HuH-7 (cell line): Measurements from ENCODE around the gene GRID2IP.
"Not testable (repeated sequence)": the region's sequence is repeated elsewhere in the genome, so short reads cannot be mapped to it uniquely, and the experiment has no call there.

ENCODE experiments used
- DNase-seq: peaks from one replicate; pipeline ENCODE4 v3.0.0; 2011; ENCODE audit warnings: low spot score

Gene GRID2IP

GRCh38 chr7:6551016-6551511 is at the start of gene GRID2IP:
GRID2IP (minus strand) TSS chr7:6551461; CDS start chr7:6551436, 25 bp downstream.
- DNase-seq = no peak

- DNase-seq = no peak
Observed at GRCh38 chr7:6600093-6600492, 48.8 kb upstream of the GRID2IP start.

GRCh38 chr7:6590645-6591110 is 39.4 kb upstream of the GRID2IP start:
- peak; percentile 75 for DNase-seq

- peak; percentile 87 for DNase-seq
Observed at GRCh38 chr7:6589829-6590644, 38.8 kb upstream of the GRID2IP start, which contains the start of gene INTS15. INTS15 (plus strand) TSS chr7:6590021; CDS start chr7:6590284, 263 bp downstream.

DNA sequence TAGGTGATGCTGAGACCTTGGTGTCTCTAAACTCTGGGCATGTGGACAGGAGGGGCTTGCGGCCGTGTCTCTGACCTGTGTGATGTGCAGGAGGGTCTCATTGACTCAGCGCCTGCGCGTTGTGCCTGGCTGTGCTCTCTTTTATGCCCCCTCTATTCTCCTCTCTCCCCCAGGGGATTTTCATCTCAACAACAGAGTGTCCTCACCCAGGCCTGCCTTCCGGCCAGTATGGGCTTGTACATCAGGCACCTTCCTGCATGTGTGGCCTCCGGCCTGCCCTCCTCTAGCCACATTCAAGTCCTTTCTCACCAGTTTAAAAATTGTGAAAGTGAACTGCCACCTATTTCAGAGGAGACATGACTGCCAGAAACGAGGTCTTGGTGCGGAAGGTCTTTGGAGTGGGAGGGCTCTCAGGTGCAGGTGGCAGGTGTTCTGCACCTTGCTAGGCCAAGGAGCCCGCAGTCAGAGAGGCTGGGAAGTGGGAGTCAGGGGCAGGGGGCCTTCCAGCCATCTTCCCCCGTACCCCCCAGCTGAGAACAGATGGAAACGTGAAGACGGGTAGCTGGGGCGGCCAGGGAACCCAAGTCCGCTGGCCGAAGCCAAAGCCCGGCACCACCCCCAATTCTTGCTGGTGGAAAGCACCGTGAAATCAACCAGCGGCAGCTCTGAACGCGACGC is 38.0 kb upstream of the GRID2IP start:
- no peak for DNase-seq

GRCh38 chr7:6588566-6588965 is 37.3 kb upstream of the GRID2IP start:
- DNase-seq = no peak

DNA sequence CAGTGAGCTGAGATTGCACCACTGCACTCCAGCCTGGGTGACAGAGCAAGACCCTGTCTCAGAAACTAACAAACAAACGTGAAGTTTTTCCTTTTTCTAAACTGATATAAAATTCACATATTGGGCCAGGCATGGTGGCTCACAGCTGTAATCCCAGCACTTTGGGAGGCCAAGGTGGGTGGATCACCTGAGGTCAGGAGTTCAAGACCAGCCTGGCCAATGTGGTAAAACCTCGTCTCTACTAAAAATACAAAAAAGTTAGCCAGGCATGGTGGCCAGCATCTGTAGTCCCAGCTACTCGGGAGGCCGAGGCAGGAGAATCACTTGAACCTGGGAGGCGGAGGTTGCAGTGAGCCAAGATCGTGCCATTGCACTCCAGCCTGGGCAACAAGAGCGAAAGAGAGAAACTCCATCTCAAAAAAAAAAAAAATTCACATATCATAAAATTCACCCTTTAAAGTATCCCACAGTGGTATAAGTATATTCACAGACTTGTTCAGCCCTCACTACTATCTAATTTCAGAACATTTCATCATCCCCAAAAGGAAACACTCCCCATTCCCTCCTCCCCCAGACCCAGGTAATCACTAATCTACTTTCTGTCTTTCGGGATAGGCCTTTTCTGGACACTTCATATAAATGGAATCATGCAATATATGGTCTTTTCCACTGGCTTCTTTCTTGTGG is 34.6 kb upstream of the GRID2IP start:
- DNase-seq = not testable (repeated sequence)

- no peak for DNase-seq
Observed at GRCh38 chr7:6579446-6579845, 28.2 kb upstream of the GRID2IP start.

GRCh38 chr7:6578114-6579084 is 27.1 kb upstream of the GRID2IP start:
- peak; percentile 88 for DNase-seq

GRCh38 chr7:6577369-6578113 is 26.3 kb upstream of the GRID2IP start, which contains the start of gene ZDHHC4:
ZDHHC4 (plus strand) TSS chr7:6577454; CDS start chr7:6580562, 3,108 bp downstream.
- peak; percentile 96 for DNase-seq

- not testable (repeated sequence) for DNase-seq
Observed at GRCh38 chr7:6576867-6577368, 25.7 kb upstream of the GRID2IP start.

GRCh38 chr7:6576024-6576866 is 25.0 kb upstream of the GRID2IP start:
- DNase-seq = no peak

DNA sequence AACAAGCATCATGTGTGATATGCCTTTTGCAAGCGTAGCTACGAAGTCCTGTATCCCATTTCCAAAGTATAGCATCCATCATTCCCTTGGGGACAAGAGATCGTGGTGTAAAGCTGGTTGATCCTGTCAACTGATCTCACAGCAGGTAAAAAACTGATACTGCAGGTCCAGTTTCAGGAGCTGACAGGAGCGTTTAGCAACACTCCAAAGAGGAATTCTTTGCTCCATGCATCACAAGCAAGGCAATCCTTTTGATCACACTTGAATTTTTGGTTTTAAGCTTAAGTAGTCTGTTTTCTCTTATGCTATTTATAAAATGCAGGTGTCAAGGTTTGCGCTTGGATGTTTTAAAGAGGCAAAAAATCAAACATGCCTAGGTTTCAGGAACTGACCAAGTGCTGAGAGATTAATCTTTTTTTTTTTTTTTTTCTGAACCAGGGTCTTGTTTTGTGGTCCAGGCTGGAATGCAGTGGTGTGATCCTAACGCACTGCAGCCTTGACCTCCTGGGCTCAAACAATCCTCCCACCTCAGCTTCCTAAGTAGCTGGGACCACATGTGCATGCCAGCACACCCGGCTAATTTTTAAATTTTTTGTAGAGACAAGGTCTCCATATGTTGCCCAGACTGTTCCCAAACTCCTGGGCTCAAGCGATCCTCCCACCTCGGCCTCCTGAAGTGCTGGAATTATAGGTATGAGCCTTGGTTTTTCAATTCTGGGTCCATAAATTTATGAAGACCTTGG is 24.2 kb upstream of the GRID2IP start:
- no peak for DNase-seq

DNA sequence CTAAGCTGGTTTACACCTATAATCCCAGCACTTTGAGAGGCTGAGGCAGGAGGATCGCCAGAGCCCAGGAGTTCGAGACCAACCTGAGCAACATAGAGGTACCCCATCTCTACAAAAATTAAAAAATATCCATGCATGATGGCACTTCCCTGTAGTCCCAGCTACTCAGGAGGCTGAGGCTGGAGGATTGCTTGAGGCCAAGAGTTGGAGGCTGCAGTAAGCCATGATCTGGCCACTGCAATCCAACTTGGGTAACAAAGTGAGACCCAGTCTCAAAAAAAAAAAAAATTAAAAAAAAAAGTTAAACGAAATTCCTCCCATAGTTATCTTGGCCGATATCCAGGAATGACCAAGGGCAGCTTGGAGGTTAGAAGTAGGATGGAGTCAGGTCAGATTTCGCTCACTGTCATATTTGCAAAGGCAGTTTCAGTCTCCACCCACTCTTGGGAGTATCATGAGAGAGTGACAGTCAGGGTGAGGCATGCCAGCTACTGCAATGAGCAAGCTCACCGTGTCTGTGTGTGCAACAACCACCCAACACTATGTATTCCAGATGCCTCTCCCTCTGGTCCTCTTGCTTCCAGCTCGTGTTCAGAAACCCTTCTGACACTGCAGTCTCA is 20.0 kb upstream of the GRID2IP start:
- no peak for DNase-seq

GRCh38 chr7:6567886-6568285 is 16.6 kb upstream of the GRID2IP start:
- no peak for DNase-seq

GRCh38 chr7:6565655-6566054 is 14.4 kb upstream of the GRID2IP start:
- DNase-seq = no peak

DNA sequence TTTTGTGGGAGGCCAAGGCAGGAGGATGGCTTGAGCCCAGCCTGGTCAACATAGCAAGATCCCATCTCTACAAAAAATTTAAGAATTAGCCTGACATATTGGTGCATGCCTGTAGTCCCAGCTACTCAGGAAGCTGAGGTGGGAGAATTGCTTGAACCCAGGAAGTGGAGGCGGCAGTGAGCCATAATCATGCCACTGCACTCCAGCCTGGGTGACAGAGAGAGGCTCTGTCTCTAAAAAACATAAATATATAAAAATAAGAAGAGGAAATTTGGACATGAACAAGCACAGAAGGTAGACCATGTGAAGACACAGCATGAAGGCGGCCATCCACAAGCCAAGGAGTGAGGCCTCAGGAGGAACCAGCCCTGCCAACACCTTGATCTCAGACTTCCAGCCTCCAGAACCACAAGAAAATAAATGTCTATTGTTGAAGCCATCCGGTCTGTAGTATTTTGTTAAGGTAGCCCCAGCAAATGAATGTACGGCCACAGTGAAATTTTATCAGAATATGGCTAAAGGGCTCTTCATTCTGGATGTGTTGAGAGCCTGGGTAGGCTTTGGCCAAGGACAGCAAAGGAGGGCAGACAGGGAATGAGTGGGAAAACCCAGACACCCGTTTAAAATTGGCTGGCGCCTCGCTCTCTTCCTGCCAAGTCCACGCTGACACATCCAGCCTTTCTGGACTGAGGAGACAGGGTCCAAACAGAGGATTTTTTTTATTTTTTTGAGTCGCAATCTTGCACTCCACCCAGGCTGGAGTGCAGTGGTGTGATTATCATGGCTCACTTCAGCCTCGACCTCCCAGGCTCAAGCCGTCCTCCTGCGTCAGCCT is 12.9 kb upstream of the GRID2IP start:
- no peak for DNase-seq
